B cell (primary cell): ENCODE results near the gene TMEM154. TPM values are rescaled to one million over a fixed set of nuclear protein-coding genes. Genes with fewer than 3 reads are reported as not detected.
A peak's percentile ranks its signal among the peaks of the same experiment; 100 is the strongest.

Experiments used
- ATAC-seq: fragments of 200-7000 bp; cut with Tn5 transposase; one replicate; pipeline ENCODE4 v1.10.0; 2021; ENCODE audit warnings: low read depth, mild to moderate bottlenecking, moderate number of reproducible peaks, moderate library complexity
- CTCF ChIA-PET: fragments of 350-600 bp; sonication (Branson Sonifier 250); formaldehyde crosslinking; loops from one replicate; lab custom pipeline; 2021; ENCODE audit warnings: antibody characterized with exemption, inconsistent platforms; lab: Charles Lee
- POLR2A ChIA-PET: fragments of 350-600 bp; sonication (Branson Sonifier 250); formaldehyde crosslinking; loops from one replicate; lab custom pipeline; 2021; ENCODE audit warnings: antibody characterized with exemption; lab: Charles Lee
- DNase-seq: peaks from one replicate; pipeline ENCODE4 v3.0.0; 2013
- H2AFZ ChIP-seq: 2 replicates; pipeline ENCODE4 v1.6.1; 2012; ENCODE audit warnings: mild to moderate bottlenecking, low read depth, low read length; ENCODE audit not compliant: insufficient read depth, poor library complexity, severe bottlenecking
- H3K27ac ChIP-seq, 2 donors: 1 replicate in 1 of 2; 2 replicates in 1 of 2; pipeline ENCODE4 v1.5.1; 2012 to 2013; ENCODE audit warnings: low read length in 2 of 2, mild to moderate bottlenecking in 2 of 2, moderate library complexity in 1 of 2
- H3K27me3 ChIP-seq, 4 experiments: fragments of 200-600 bp in 1 of 4; sonication (generic) in 1 of 4; replicated peaks in 1 of 4; 1 replicate in 2 of 4; 2 replicates in 2 of 4; pipeline versions ENCODE4 v1.6.1 to v1.7.0; 2013 to 2016; ENCODE audit warnings: low read length in 3 of 4, mild to moderate bottlenecking in 2 of 4, mixed read lengths in 1 of 4, moderate library complexity in 1 of 4; ENCODE audit not compliant: insufficient read depth in 4 of 4, control insufficient read depth in 3 of 4; ENCODE audit errors: control extremely low read depth in 1 of 4
- H3K36me3 ChIP-seq, 2 experiments: replicated peaks in 1 of 2; 1 replicate in 1 of 2; 2 replicates in 1 of 2; pipeline versions ENCODE4 v1.6.1 to v1.7.1; 2013; ENCODE audit warnings: low read length in 1 of 2; ENCODE audit not compliant: insufficient read depth in 2 of 2, control insufficient read depth in 1 of 2; ENCODE audit errors: control extremely low read depth in 1 of 2, extremely low read depth in 1 of 2
- H3K4me1 ChIP-seq, 2 donors: fragments of 200-600 bp in 1 of 2; sonication (generic) in 1 of 2; 1 replicate in 1 of 2; 2 replicates in 1 of 2; pipeline versions ENCODE4 v1.5.1 to v1.6.1; 2013 to 2017; ENCODE audit warnings: low read length in 2 of 2; ENCODE audit not compliant: control insufficient read depth in 2 of 2, insufficient read depth in 2 of 2
- H3K4me2 ChIP-seq: replicated peaks from 2 replicates; pipeline ENCODE3; 2012; ENCODE audit warnings: mild to moderate bottlenecking, low read depth, low read length; ENCODE audit not compliant: poor library complexity, severe bottlenecking
- H3K4me3 ChIP-seq, 5 experiments: fragments of 200-600 bp in 1 of 5; sonication (generic) in 1 of 5; 1 replicate in 3 of 5; 2 replicates in 2 of 5; pipeline versions ENCODE4 v1.5.1 to v1.7.0; 2011 to 2016; ENCODE audit warnings: low read length in 4 of 5, mild to moderate bottlenecking in 4 of 5, low read depth in 2 of 5, control low read depth in 1 of 5, moderate library complexity in 1 of 5; ENCODE audit not compliant: insufficient read depth in 1 of 5; ENCODE audit errors: control extremely low read depth in 1 of 5, extremely low read depth in 1 of 5
- H3K79me2 ChIP-seq: fragments of 200-600 bp; sonication (generic); one replicate; pipeline ENCODE4 v1.6.0; 2016; ENCODE audit warnings: low read length; ENCODE audit not compliant: control insufficient read depth, insufficient read depth
- H3K9ac ChIP-seq: fragments of 200-600 bp; sonication (generic); 2 replicates; pipeline ENCODE4 v1.6.1; 2017; ENCODE audit warnings: mild to moderate bottlenecking, low read length, moderate library complexity
- H3K9me3 ChIP-seq, 3 donors: one replicate each; pipeline versions ENCODE4 v1.6.1 to v1.7.1; 2013; ENCODE audit warnings: low read length in 2 of 3; ENCODE audit not compliant: control insufficient read depth in 2 of 3, insufficient read depth in 1 of 3; ENCODE audit errors: control extremely low read depth in 1 of 3
- H4K20me1 ChIP-seq: 2 replicates; pipeline ENCODE4 v1.6.0; 2012; ENCODE audit warnings: mild to moderate bottlenecking, low read length; ENCODE audit not compliant: insufficient read depth, control insufficient read depth, poor library complexity, severe bottlenecking
- H3K27ac Mint-ChIP-seq: one replicate; pipeline ENCODE4 v1.8.0; 2021; ENCODE audit warnings: mixed read lengths
- H3K27me3 Mint-ChIP-seq: one replicate; pipeline ENCODE4 v1.8.0; 2021; ENCODE audit warnings: mixed read lengths
- H3K4me1 Mint-ChIP-seq: one replicate; pipeline ENCODE4 v1.8.0; 2021; ENCODE audit warnings: mixed read lengths
- H3K4me3 Mint-ChIP-seq: one replicate; pipeline ENCODE4 v1.8.0; 2021; ENCODE audit warnings: mixed read lengths
- H3K9me3 Mint-ChIP-seq: one replicate; pipeline ENCODE4 v1.8.0; 2022; ENCODE audit warnings: mixed read lengths; ENCODE audit not compliant: insufficient read depth
- CTCF ChIP-seq: fragments of 200-600 bp; IDR thresholded peaks from one replicate; pipeline ENCODE4 v1.8.0; 2022; ENCODE audit warnings: antibody characterized with exemption, mild to moderate bottlenecking
- EZH2 ChIP-seq: IDR thresholded peaks from 2 replicates; pipeline ENCODE4 v1.6.1; 2012; ENCODE audit warnings: borderline replicate concordance, low read depth, mild to moderate bottlenecking, moderate library complexity, low read length; ENCODE audit not compliant: insufficient read depth, poor library complexity, severe bottlenecking
- whole genome bisulfite sequencing: methylation state at CpG from one replicate; pipeline ENCODE4 v1.1.5; 2013; ENCODE audit warnings: missing lambda C conversion rate; ENCODE audit not compliant: insufficient coverage; 5-methylcytosine and 5-hydroxymethylcytosine counted together
- intact Hi-C: fragments of 100-400 bp; cut with micrococcal nuclease; formaldehyde crosslinking; loops from one replicate; pipeline ENCODE4 v1.10.0; 2022
- polyA plus RNA-seq: library from polyadenylated mRNA; depleted of rRNA; stranded (reverse); fragments of >200 nt; gene quantifications from 2 replicates; pipeline ENCODE4 v1.2.3, GENCODE V29; 2012
- total RNA-seq, 2 donors: library from RNA; stranded (reverse); fragments of 120-200 nt in 1 of 2; gene quantifications; 1 replicate in 1 of 2; 2 replicates in 1 of 2; pipeline versions ENCODE4 v1.2.3 to v1.2.4, GENCODE V29; 2013 to 2022

The TMEM154 gene
- total and polyA plus RNA-seq, 2 donors (not counting 1 experiment from before 2014, with no cell fraction given): 20.1 to 99.1 TPM

GRCh38 chr4:152626790-152627189 is 53.0 kb downstream of the TMEM154 start:
- H3K27ac Mint-ChIP-seq: peak overlapping the region; percentile 22
- POLR2A ChIA-PET: no interaction called here
- no peaks in the 10 kb centered on the region for H3K27me3 ChIP-seq
- no peak overlapping the region for H3K4me3 Mint-ChIP-seq
- H3K4me2 ChIP-seq: no peak overlapping the region
- CTCF ChIA-PET: interaction anchor here (1.2 to 1.5 kb wide), 3 partner anchors 13 to 126 kb away, joined by 3 to 5 read pairs (median 4); no protein-coding TSS in a partner anchor
- ATAC-seq (no peak), DNase-seq (no peak)
- H3K27me3 Mint-ChIP-seq: no peaks in the 10 kb centered on the region
- peaks cover 8 to 32% of the 10 kb centered on the region in 2 experiments for H3K36me3 ChIP-seq
- peak overlapping the region in 1 of 2 donors; percentile 26 for H3K27ac ChIP-seq
- intact Hi-C loops: no loop called here
- H3K79me2 ChIP-seq: no peaks in the 10 kb centered on the region
- WGBS: 90% methylated on average over 2 of the region's 2 CpGs
- TF ChIP-seq CTCF (no peak), EZH2 (no peak)
- H3K4me3 ChIP-seq: no peak overlapping the region
- H3K9me3 ChIP-seq: no peaks in the 10 kb centered on the region
- no peak overlapping the region for H2AFZ ChIP-seq
- no peaks in the 10 kb centered on the region for H3K4me1 ChIP-seq
- no peaks in the 10 kb centered on the region for H4K20me1 ChIP-seq
- H3K4me1 Mint-ChIP-seq: no peaks in the 10 kb centered on the region
- H3K9ac ChIP-seq: no peak overlapping the region
- H3K9me3 Mint-ChIP-seq: no peaks in the 10 kb centered on the region

GRCh38 chr4:152620915-152621314 is 58.9 kb downstream of the TMEM154 start:
- no peaks in the 10 kb centered on the region for H3K27me3 Mint-ChIP-seq
- CTCF ChIA-PET: interaction anchor here (0.7 to 1.3 kb wide), 3 partner anchors 11 to 200 kb away, joined by 3 to 4 read pairs (median 3); no protein-coding TSS in a partner anchor
- no peak overlapping the region for H2AFZ ChIP-seq
- no peaks in the 10 kb centered on the region for H3K4me1 ChIP-seq
- ATAC-seq (no peak), DNase-seq (no peak)
- H3K9me3 ChIP-seq: no peaks in the 10 kb centered on the region
- POLR2A ChIA-PET: no interaction called here
- no peak for TF ChIP-seq EZH2
- no peak for TF ChIP-seq CTCF
- no peaks in the 10 kb centered on the region for H3K79me2 ChIP-seq
- H3K4me1 Mint-ChIP-seq: peaks cover 2% of the 10 kb centered on the region
- no peak overlapping the region for H3K4me2 ChIP-seq
- no peaks in the 10 kb centered on the region for H3K27me3 ChIP-seq
- H4K20me1 ChIP-seq: no peaks in the 10 kb centered on the region
- H3K9ac ChIP-seq: no peak overlapping the region
- H3K9me3 Mint-ChIP-seq: no peaks in the 10 kb centered on the region
- no peak overlapping the region for H3K27ac Mint-ChIP-seq
- intact Hi-C loops: no loop called here
- H3K4me3 Mint-ChIP-seq: no peak overlapping the region
- H3K36me3 ChIP-seq: no peaks in the 10 kb centered on the region
- H3K27ac ChIP-seq: no peak overlapping the region
- H3K4me3 ChIP-seq: no peak overlapping the region
